Measurements from ENCODE around the gene CDK17.
"Not testable (repeated sequence)": the region's sequence is repeated elsewhere in the genome, so short reads cannot be mapped to it uniquely, and the experiment has no call there.

Gene CDK17

DNA sequence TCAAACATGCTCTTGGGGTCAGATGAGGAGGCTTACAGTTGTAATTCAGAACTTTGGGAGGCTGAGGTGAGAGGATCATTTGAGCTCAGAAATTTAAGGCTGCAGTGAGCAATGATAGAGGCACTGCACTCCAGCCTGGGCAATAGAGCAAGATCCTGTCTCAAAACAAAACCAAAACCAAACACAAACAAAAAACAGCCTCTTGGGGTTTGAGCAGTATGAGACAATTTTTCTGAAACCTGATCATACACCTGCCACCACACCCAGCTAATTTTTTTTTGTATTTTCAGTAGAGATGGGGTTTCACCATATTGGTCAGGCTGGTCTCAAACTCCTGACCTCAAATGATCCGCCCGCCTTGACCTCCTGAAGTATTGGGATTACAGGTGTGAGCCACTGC lies 17.4 kb upstream of the CDK17 start:
- not testable (repeated sequence) for FAIRE-seq

DNA sequence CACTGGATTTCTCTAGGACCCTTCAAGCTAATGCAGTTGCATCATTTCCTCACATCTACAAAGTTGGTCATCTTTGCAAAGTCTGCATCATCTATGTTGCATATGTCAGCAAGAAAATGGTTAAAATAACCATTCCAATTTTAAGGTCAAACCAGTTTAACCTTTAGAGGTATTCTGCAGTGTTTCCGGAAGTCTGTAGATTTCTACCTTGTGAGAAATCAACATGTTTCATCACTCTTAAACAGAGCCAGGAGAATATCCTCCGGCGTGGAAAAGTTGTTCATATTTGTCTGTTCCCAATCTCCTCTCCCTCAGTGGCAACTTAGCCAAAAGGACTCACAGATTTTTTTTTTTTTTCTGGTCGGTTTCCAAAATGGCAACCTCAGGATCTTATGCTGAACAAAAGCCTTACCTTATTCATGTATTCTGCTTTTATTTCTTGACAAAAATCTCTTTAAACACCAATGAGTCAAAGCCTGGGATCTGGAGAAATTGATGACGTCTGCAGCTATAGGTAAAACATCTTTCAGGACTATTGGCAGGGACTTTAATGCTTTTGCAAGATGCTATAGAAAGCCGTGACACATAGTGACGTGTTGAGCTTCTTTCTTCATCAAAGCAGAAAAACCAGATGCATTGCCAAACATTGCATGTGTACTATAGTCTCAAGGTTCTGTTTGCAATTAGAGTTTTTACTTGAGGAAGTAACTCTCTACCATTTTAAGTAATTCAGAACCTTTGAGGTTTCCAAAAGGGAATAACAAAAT lies 16.0 kb upstream of the CDK17 start:
- FAIRE-seq = no peak

DNA sequence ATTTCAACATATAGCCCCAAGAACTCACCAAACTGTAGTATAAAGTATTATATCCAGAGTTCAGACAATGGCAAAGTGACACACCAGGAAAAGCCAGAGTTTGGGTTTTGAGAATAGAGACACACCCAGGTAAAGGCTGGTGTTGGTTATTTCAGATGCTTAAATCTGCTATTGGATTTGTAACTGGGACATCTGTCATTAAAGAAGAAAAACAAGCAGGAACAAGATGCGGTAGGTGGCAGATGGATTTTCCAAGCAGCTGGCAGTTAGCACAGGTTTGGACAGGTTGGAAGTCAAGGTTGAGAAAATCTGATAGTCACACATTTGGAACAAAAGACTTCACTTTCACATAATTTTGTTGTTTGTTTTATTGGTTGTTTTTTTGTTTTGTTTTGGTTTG lies 14.4 kb upstream of the CDK17 start:
- FAIRE-seq = no peak

DNA sequence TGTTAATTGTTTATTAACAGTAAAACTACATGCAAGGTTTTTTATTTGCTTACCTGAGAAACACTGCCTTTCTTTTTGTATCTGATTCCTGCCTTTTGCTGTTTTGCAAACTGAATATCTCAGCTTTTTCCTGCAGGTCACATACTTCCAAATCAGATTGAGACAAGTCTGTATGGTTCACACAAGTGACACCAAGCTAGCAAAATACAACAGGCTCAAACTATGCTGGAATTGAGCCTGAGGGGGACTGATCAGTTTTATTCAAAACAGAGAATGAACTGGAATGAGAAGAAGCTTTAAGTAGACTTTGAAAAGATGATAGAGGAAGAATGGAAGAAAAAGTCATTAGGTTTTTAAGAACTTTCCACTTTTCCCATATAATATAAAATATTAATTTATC lies 12.2 kb upstream of the CDK17 start:
- no peak for FAIRE-seq

DNA sequence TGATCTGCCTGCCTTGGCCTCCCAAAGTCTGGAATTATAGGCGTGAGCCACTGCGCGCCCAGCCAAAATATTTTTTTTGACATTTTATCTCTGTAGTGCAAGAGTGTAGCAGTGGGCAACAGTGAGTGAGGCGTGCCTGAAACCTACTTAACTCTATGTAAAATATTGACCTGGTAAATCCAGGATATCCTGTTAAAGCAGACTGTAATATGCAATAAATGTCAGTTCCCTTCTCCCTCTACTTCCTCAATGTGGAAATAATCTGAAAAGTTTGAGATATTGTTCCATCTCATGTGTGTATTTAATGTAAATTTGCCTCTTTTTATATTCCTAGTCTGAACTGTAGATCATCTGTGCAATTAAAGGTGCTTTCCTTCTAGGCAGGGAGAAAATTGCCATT lies 9.5 kb upstream of the CDK17 start:
- no peak for FAIRE-seq

DNA sequence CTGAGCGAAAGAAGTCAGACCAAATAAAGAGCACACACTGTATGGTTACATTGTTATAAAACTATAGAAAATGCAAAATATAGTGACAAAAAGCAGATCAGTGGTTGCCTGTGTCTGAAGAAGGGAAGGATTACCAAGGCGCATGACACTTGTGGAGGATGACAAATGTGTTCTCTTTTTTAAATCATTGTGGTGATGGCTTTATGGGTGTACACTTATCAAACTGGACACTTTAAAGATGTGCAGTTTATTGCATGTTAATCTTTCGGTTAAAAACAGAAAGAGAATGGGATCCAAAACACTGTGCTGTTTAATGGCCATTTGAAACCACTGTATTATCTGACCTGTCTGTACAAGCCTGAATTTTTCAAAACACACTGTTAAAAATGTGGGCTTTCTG lies 8.8 kb upstream of the CDK17 start:
- FAIRE-seq = no peak

DNA sequence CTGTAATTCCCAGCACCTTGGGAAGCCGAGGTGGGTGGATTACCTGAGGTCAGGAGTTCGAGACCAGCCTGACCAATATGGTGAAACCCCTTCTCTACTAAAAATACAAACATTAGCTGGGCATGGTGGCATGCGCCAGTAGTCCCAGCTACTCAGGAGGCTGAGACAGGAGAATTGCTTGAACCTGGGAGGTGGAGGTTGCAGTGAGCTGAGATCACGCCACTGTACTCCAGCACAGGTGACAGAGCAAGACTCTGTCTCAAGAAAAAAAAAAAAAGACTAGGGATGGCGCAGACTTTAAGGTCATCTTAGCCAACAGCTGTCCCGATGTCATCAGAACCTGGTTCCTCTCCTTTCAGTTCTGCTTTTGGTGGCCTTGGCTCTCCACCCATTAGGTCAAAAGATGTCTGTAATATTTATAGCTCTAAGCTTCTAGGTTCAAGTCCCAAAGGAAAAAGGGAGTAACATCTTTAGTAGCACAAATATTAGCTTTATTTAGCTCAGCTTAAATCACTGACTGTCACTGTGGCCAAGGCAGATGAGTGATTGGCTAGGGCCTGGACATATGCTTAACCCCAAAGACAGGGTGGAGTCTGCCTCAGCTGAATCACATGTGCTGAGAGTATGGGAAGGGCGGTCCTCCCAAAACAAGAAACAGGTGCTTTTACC lies 7.3 kb upstream of the CDK17 start:
- not testable (repeated sequence) for FAIRE-seq

DNA sequence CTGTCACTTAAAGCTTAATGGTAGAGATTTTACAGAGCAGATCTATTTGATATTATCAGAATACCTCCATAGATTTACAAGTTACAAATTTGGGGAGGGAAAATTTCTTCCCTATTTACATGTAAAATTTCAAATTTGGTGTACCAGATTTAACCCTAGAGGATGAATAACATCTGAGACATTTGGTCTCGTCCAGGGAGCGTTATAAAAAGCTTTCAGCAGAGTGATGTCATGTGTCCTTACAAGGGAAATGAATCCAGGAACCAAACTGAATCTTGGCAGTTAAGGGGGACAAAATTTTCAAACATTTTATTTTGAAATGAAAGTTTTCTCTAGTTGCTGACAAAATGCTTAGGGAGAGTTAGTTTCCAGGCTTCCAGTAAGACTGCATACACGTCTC lies 4.5 kb upstream of the CDK17 start:
- FAIRE-seq = no peak

DNA sequence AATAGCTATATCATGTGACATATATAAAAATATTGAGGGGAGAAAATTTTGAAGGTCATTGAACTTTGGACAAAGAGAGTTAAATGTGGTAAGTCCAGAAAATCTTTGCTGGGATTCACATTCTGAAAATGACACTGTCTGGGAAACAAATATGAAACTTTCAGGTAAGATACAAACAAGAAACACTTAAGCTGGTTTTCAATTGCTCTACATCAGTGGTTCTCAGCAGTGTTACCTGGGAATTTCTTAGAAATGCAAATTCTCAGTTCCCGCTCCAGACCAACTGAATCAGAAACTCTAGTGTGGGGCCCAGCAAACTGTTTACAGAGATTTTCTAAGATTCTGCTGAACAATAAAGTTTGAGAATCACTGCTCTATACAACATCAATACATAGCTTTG lies 3.6 kb upstream of the CDK17 start:
- FAIRE-seq = no peak

DNA sequence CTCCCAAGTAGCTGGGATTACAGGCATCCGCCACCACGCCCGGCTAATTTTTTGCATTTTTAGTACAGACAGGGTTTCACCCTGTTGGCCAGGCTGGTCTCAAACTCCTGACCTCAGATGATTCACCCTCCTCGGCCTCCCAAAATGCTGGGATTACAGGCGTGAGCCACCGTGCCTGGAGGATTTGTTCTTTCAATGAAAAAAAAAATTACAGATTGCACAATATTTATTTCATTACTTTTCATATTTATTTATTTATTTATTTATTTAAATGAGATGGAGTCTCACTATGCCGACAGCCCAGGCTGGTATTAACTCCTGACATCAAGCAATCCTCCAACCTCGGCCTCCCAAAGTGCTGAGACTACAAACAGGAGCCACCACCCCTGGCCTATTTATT lies 2.3 kb upstream of the CDK17 start:
- FAIRE-seq = not testable (repeated sequence)

DNA sequence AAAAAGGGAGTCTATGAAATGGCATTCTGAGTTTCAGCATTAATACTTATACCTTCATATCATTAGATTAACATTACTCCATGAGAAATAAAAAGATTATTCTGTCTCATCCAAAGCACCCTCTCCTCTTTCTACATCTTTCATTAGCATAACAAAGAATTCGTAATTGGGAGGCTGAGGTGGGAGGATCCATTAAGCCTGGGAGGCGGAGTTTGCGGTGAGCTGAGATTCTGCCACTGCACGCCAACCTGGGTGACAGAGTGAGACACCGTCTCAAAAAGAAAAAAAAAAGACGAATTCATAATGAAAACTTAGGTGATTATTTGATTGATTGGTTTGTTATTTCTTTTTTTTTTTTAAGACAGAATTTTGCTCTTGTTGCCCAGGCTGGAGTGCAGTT lies 1.8 kb upstream of the CDK17 start:
- FAIRE-seq = no peak

DNA sequence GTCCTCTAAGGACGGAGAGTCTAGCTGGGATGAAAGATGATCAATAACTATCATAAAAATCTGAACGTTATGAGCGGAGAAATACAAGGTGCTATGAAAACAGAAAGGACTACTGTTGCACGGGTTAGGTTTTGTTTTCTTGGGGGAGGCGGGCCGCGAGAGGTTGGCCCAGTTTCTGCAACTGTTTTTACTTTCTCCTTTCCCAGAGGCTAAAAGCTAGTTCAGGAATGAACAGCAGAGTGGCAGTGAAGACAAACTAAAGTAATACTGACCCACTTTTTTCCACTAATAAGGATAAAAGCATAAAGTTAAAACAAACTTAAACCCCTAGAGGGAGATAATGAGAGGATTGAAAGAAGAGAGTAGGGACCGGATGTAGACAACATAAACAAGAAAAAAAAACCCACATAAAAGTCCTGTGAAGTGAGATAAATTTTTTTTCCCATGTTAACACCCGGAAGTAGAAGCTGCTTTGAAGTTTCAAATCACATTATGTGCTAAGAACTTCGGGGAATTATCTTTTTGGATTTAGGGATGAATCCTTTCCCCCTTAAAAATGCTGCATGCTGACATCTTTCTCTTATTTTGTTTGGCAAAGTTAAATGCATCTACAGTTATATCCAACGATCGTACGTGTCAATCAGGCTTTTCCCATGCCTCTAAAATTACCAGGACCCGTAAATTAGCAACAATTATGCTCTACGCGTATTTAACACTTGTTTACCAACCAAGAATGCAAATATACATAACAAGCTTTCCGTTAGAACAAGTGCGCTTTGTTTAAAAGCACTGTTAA lies 1.0 kb upstream of the CDK17 start:
- no peak for FAIRE-seq

DNA sequence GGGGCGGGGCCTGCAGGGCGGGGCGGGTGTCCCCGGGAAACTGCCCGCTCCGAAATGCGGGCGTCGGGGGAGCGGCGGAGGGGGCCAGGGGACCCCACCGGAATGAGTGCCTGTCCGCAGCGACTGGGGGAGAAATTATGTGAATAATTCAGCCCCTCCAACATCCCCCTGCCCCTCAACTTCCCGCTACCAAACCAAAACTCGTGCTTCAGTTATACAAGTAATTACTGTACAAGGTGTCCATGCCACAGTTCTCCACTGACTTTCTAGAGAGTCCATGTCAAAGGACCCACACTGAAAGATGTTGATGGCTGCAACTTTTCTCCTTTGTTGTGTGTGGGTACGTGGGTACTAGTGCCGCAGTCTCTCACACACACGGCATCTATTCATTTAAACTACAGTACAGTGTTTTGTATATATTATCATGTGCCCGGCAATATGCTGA lies 414 bp upstream of the CDK17 start:
- FAIRE-seq = no peak

DNA sequence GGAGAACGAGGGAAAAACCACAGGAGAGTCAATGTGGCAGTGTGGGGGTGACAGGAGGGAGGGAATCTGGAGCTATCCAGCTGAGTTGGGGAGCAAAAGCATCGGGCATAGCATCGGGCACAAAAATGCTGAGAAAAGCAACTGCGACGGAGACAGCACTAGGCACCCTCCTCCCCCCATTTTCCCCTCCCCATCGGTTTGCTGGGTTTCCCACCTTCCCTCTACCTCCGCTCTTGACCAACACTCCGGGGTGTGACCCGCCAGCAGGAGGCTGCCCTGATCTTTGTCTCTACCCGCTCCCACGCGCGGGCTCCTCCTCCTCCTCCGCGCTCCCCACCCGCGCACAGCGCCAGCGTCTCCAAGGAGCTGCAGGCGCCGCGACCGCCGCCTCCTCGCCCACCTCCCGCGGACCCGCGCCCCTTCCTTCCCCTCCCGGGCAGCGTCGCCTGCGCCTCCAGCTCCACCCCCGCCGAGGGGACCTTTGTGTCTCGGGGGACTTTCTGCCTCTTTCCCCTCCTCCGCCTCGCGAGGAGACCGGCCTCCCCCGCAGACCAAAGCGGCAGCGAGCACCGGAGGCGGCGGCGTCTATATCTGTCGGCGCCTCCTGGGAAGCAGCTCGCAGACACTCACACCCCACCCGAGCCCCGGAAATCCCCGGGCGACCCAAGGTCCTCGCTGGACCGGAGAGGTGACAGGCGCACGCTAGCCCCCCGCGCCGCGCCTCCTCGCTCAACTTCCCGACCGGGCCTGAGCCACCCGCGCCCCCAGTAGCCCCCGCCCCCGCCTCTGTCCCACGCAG lies 920 bp downstream of the CDK17 start:
- no peak for FAIRE-seq

DNA sequence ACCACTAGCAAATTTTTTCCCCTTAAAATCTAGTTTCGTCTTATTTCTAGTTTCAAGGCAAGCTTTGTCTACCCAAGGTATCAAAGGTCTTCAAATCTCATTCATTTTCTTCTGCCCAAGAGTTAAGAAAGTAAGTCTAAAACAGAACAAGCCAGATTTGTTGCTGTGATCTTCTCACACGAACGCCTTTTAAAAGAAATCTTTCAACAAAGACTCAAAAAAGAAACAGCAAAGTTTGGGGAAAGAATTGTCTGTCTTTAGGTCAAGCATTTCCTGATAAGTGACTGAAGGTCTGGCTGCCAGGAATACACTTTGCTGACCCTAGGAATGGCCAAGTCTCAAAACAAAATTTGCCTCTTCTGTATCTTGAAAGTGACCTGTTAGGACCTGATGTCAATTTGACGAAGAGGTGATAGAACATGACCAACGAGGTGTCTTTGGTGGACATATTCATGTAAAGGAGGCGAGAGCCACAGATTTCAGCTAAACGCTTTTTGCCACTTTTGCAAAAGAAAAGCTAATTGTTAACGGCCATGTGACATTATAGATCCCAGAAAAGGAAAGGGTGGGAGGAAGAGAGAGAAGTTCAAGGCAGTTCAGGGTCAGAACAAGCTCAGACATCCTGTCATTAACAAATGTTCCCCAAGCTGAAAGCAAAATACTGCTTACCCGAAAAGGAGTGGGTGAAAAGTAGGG lies 1.7 kb downstream of the CDK17 start:
- no peak for FAIRE-seq

DNA sequence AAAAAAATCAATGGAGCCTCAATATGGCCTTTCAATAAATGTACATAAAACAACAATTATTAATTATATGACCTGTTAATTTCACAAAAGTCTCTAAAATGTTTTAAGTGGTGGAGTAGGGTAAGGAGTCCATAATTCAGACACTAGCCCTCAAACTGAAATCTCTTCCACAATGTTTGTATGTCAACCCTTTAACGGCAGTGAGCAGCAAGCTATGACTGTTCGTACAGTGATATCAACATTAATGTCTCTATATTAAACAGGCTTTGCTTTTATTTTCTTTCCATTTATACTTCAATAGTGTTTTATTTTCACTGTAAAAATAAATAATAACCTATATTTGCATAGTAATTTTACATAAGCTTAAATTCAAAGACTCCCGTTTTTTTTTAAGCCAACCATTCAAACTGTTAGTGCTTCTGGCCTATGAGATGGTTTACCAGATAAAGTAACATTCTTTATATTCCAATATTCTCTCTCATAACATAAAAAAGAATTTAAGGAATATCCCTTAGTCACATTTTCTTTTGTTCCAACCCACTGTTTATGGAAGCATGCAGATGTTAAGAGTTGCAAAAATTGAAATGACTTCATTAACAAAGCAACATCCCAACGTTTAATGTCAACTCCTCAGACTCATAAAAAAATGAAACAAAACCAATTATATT lies 2.3 kb downstream of the CDK17 start:
- FAIRE-seq = no peak

DNA sequence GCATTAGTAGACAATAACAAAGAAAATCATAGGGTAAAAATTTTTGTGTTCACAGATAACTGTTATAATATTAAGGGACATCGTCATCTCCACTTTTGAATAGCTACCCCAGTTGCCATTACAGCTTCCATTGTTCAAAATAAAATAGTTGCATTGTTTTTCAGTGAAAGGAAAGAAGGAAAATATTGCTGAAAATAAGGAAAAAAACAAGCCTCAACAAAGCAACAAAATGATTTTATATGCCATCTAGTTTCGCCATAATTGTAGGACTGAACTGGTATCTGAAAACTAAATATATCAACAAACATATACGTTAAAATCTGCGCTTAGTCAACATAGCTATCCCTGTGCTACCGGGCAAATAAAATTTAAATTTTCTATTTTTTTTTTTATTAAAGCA lies 3.3 kb downstream of the CDK17 start:
- FAIRE-seq = no peak

DNA sequence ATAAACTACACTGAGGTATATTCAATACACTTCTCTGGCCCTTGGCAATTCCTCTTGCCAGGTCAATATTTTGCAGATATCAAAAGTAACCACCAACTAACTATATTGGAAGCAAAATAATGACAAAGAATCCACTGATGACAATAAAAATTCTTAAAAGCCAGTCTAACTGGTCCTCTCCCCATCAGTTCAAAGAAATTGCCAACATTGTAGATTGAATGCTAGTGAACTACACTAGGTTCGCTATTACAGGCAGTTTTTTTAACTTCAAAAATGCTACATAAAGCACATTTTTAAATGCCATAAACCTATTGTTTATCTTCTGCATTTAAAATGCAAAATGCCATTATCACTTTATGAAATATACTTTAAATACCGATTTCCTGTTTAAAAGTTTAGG lies 4.0 kb downstream of the CDK17 start:
- FAIRE-seq = no peak

DNA sequence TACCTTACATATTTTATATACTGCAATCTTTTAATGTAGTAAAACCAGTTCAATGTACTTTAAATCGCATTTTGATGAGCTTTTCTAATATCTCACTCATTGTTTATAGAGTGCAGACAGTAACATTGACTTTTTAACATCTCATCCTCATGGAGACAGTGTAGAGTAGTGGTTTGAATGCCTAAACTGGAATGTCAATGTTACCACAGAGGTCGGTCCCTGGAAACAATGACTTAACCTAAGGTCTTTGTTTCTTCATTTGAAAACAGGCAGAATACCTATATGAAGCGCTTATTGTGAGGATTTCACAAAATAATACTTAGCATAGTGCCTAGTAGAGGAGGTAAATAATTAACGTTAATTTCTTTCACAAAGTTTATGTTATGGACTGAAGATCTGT lies 5.0 kb downstream of the CDK17 start:
- no peak for FAIRE-seq

DNA sequence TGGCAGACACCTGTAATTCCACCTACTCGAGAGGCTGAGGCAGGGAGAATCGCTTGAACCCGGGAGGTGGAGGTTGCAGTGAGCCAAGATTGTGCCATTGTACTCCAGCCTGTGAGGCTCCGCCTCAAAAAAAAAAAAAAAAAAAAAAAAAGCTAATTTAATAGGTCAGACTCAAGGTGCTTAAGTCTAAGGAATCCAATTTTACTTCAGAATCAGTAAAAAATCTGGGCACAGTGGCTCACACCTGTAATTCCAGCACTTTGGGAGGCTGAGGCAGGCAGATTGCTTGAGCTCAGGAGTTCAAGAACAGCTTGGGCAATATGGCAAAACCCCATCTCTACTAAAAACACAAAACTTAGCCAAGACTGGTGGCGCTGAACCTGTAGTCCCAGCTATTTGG lies 7.0 kb downstream of the CDK17 start:
- FAIRE-seq = not testable (repeated sequence)

DNA sequence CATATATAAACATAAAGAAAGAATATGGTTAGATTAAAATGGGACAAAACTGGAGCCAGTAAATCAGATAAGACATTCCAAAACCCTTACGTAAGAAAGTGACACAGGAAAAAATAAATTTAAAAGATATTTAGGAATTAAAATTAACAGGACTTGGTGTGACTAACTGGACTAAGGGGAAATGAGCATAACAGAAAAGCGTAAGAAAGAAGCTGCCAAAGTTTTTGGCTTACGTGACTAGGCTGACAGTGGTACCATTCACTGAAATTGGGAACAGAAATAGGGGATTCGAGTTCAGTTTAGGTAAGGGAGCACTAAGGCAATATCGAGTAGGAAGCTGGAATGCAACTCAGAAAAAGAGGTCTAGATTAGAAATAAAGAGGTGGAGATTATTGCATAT lies 7.8 kb downstream of the CDK17 start:
- no peak for FAIRE-seq

DNA sequence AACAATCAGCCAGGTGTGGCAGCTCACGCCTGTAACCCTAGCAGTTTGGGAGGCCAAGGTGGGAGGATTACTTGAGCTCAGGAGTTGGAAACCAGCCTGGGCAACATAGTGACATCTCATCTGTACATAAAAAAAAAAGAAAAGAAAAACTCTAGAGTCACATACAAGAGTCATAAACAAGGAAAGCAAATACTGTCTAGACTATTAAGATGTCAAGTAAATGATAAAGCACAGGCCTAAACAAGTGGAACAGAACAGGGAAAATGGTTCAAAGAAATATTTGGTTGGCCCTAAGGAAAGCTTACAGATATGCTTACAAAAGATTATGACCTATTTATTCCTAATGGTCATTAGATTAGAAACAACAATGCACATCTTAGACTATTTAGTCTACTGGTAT lies 12.3 kb downstream of the CDK17 start:
- FAIRE-seq = no peak

Measured in colon (tissue), 2 donors.